ENCODE data around the gene KCTD14. TPM values are rescaled to one million over a fixed set of nuclear protein-coding genes. Genes with fewer than 3 reads are reported as not detected.

The KCTD14 gene
- total and polyA plus RNA-seq, 4 donors = 0.70 to 7.3 (median 6.7) TPM

Other genes starting within 250 kb of the KCTD14 start
- 10 to 100 TPM in 1 of 2 donors, 1 to 10 TPM in 1; 9.1 to 17.7 TPM for gene RSF1, start 202.6 kb downstream of the KCTD14 start, total RNA-seq
- gene RSF1, start 202.6 kb downstream of the KCTD14 start, polyA plus RNA-seq = 10 to 100 TPM in 1 of 2 donors, 1 to 10 TPM in 1; 5.2 to 33.1 TPM
- gene AAMDC, start 202.1 kb downstream of the KCTD14 start, total RNA-seq = 1 to 10 TPM; 7.4 to 9.9 TPM
- 10 to 100 TPM; 17.6 to 31.1 TPM for gene AAMDC, start 202.1 kb downstream of the KCTD14 start, polyA plus RNA-seq
- gene INTS4, start 28.6 kb downstream of the KCTD14 start, total RNA-seq = 10 to 100 TPM; 19.1 TPM
- 10 to 100 TPM in 1 of 2 donors, 1 to 10 TPM in 1; 7.9 to 10.9 TPM for gene INTS4, start 28.6 kb downstream of the KCTD14 start, polyA plus RNA-seq
- 10 to 100 TPM in 1 of 2 donors, not detected in 1; 30.9 TPM for gene THRSP, start 40.6 kb upstream of the KCTD14 start, total RNA-seq
- 10 to 100 TPM; 51.1 to 90.1 TPM for gene THRSP, start 40.6 kb upstream of the KCTD14 start, polyA plus RNA-seq
- gene NDUFC2, start 56.6 kb upstream of the KCTD14 start, total RNA-seq = 100 to 1,000 TPM in 1 of 2 donors, 10 to 100 TPM in 1; 86.9 to 142 TPM
- gene NDUFC2, start 56.6 kb upstream of the KCTD14 start, polyA plus RNA-seq = 100 to 1,000 TPM; 256 to 783 TPM
- 10 to 100 TPM; 36.8 to 39.2 TPM for gene ALG8, start 116.3 kb upstream of the KCTD14 start, total RNA-seq
- gene ALG8, start 116.3 kb upstream of the KCTD14 start, polyA plus RNA-seq = 10 to 100 TPM; 29.4 to 46.0 TPM
- 10 to 100 TPM in 1 of 2 donors, 1 to 10 TPM in 1; 5.8 to 12.0 TPM for gene KCTD21, start 165.3 kb upstream of the KCTD14 start, total RNA-seq
- 10 to 100 TPM in 1 of 2 donors, 1 to 10 TPM in 1; 6.3 to 12.6 TPM for gene KCTD21, start 165.3 kb upstream of the KCTD14 start, polyA plus RNA-seq
- gene USP35, start 165.6 kb upstream of the KCTD14 start, total RNA-seq = 10 to 100 TPM in 1 of 2 donors, 1 to 10 TPM in 1; 2.3 to 11.0 TPM
- 1 to 10 TPM; 2.6 to 7.0 TPM for gene USP35, start 165.6 kb upstream of the KCTD14 start, polyA plus RNA-seq

All from liver (tissue), 4 donors.